ENCODE data around the gene CCNY.

- TF ChIP-seq POLR2AphosphoS5 (IDR thresholded peaks at IDR 0.05) (no peak), CTCF (IDR thresholded peaks at IDR 0.05) (no peak), EP300 (IDR thresholded peaks at IDR 0.05) (no peak), POLR2A (IDR thresholded peaks at IDR 0.05) (no peak)
Measured at GRCh38 chr10:35506741-35507140, 170.4 kb downstream of the CCNY start.
